Tibial nerve (tissue), 4 donors: ENCODE measurements around the gene CEP128. TPM values are rescaled to one million over a fixed set of nuclear protein-coding genes. Genes with fewer than 3 reads are reported as not detected.

Source experiments
- DNase-seq, 2 donors: peaks; one replicate each; pipeline ENCODE4 v3.0.0-alpha.2; 2019; ENCODE audit warnings: low spot score in 2 of 2
- H3K27ac ChIP-seq, 4 donors: fragments of 200-600 bp; sonication (generic) in 3 of 4; one replicate each; pipeline ENCODE4 v1.5.1; 2017 to 2019; ENCODE audit warnings: mild to moderate bottlenecking in 1 of 4
- H3K27me3 ChIP-seq, 2 donors: fragments of 200-600 bp; sonication (generic) in 1 of 2; one replicate each; pipeline versions ENCODE4 v1.5.1 to v1.6.0; 2017 to 2019
- H3K36me3 ChIP-seq, 3 donors: fragments of 200-600 bp; sonication (generic); one replicate each; pipeline ENCODE4 v1.5.1; 2018 to 2019
- H3K4me1 ChIP-seq, 4 donors: fragments of 200-600 bp; sonication (generic) in 3 of 4; one replicate each; pipeline ENCODE4 v1.5.1; 2017 to 2019
- H3K4me3 ChIP-seq, 4 donors: fragments of 200-600 bp; sonication (generic) in 3 of 4; one replicate each; pipeline ENCODE4 v1.5.1; 2017 to 2019; ENCODE audit warnings: mild to moderate bottlenecking in 1 of 4, moderate library complexity in 1 of 4
- H3K9me3 ChIP-seq, 4 donors: fragments of 200-600 bp; sonication (generic) in 3 of 4; one replicate each; pipeline ENCODE4 v1.5.1; 2017 to 2019
- CTCF ChIP-seq, 5 experiments: fragments of 200-600 bp in 3 of 5; fragments of 450-650 bp in 2 of 5; sonication (generic) in 3 of 5; IDR thresholded peaks; one replicate each; pipeline ENCODE4 v1.5.1; 2016 to 2019; ENCODE audit warnings: antibody characterized with exemption in 5 of 5, mild to moderate bottlenecking in 3 of 5, moderate library complexity in 2 of 5
- EP300 ChIP-seq, 2 donors: sonication (generic); formaldehyde crosslinking; IDR thresholded peaks; one replicate each; pipeline ENCODE4 v1.6.1; 2017; ENCODE audit warnings: antibody characterized with exemption in 2 of 2, mild to moderate bottlenecking in 1 of 2
- POLR2A ChIP-seq, 2 donors: fragments of 450-650 bp; IDR thresholded peaks; one replicate each; pipeline ENCODE4 v1.6.1; 2017; ENCODE audit warnings: antibody characterized with exemption in 2 of 2, mild to moderate bottlenecking in 2 of 2, moderate library complexity in 2 of 2
- WGBS, 2 donors: methylation state at CpG; one replicate each; pipeline ENCODE4 v1.1.5; 2018; 5-methylcytosine and 5-hydroxymethylcytosine counted together
- total RNA-seq, 4 donors: library from RNA; depleted of rRNA; stranded (reverse); fragments of >200 nt; gene quantifications; one replicate each; pipeline ENCODE4 v1.1.0, GENCODE V29; 2016

The CEP128 gene
- total RNA-seq, 4 donors from 2014 or later: 7.3 to 13.9 (median 12.5) TPM

- peaks cover 0 to 4% (median 0%) of the 10 kb centered on the region in 4 donors for H3K4me1 ChIP-seq
- DNase-seq: no peak
- 92 to 94% methylated on average over 2 of the region's 2 CpGs for WGBS, 2 donors
- TF ChIP-seq POLR2A (IDR thresholded peaks at IDR 0.05) (no peak), EP300 (IDR thresholded peaks at IDR 0.05) (no peak), CTCF (IDR thresholded peaks at IDR 0.05) (no peak)
- H3K27me3 ChIP-seq: no peaks in the 10 kb centered on the region
- H3K27ac ChIP-seq: no peak overlapping the region
- no peaks in the 10 kb centered on the region for H3K36me3 ChIP-seq
- no peak overlapping the region for H3K4me3 ChIP-seq
- no peaks in the 10 kb centered on the region for H3K9me3 ChIP-seq
Observed at GRCh38 chr14:80485764-80486163, 455.8 kb downstream of the CEP128 start.

- H3K27ac ChIP-seq: no peak overlapping the region
- H3K36me3 ChIP-seq: no peaks in the 10 kb centered on the region
- no peaks in the 10 kb centered on the region for H3K9me3 ChIP-seq
- WGBS, 2 donors: 92 to 100% methylated on average over 2 of the region's 2 CpGs
- no peak for DNase-seq
- H3K4me1 ChIP-seq: no peaks in the 10 kb centered on the region
- H3K4me3 ChIP-seq: no peak overlapping the region
- H3K27me3 ChIP-seq: no peaks in the 10 kb centered on the region
- TF ChIP-seq POLR2A (IDR thresholded peaks at IDR 0.05): no peak
- TF ChIP-seq CTCF (IDR thresholded peaks at IDR 0.05): no peak
- TF ChIP-seq EP300 (IDR thresholded peaks at IDR 0.05): no peak
Observed at GRCh38 chr14:80483331-80483730, 458.2 kb downstream of the CEP128 start.

GRCh38 chr14:80477388-80478160 lies 464.0 kb downstream of the CEP128 start:
- no peak overlapping the region for H3K4me3 ChIP-seq
- DNase-seq: no peak
- TF ChIP-seq EP300 (IDR thresholded peaks at IDR 0.05): no peak
- TF ChIP-seq CTCF (IDR thresholded peaks at IDR 0.05): no peak
- TF ChIP-seq POLR2A (IDR thresholded peaks at IDR 0.05): no peak
- H3K27me3 ChIP-seq: no peaks in the 10 kb centered on the region
- peaks cover 0 to 2% (median 0%) of the 10 kb centered on the region in 4 donors for H3K9me3 ChIP-seq
- H3K4me1 ChIP-seq: peaks cover 0 to 13% (median 0%) of the 10 kb centered on the region in 4 donors
- peak overlapping the region in 2 of 4 donors; percentile 50 to 57 for H3K27ac ChIP-seq
- H3K36me3 ChIP-seq: peaks cover 0 to 9% (median 0%) of the 10 kb centered on the region in 3 donors
- 39 to 51% methylated on average over 6 of the region's 6 CpGs for WGBS, 2 donors

- WGBS, 2 donors: 94 to 97% methylated on average over 4 of the region's 4 CpGs
Observed at GRCh38 chr14:80475074-80475473, 466.5 kb downstream of the CEP128 start.

More at GRCh38 chr14:80475074-80475473, 466.5 kb downstream of the CEP128 start:
- Histone ChIP-seq H3K27me3 (no peaks in the 10 kb centered on the region), H3K9me3 (peaks cover 0 to 13% (median 0%) of the 10 kb centered on the region in 4 donors), H3K4me3 (no peak overlapping the region), H3K4me1 (peaks cover 0 to 13% (median 0%) of the 10 kb centered on the region in 4 donors), H3K36me3 (peaks cover 0 to 9% (median 0%) of the 10 kb centered on the region in 3 donors), H3K27ac (no peak overlapping the region)
- DNase-seq: no peak
- no peak for TF ChIP-seq EP300 (IDR thresholded peaks at IDR 0.05)
- no peak for TF ChIP-seq POLR2A (IDR thresholded peaks at IDR 0.05)
- no peak for TF ChIP-seq CTCF (IDR thresholded peaks at IDR 0.05)
